SK-N-SH treated with all-trans-retinoic acid at 6 μM for 48 hours (cell line): ENCODE measurements around the gene PFDN5.
A peak's percentile ranks its signal among the peaks of the same experiment; 100 is the strongest.

ENCODE experiments used
- ATAC-seq: fragments of 200-7000 bp; cut with Tn5 transposase; 3 replicates; pipeline ENCODE4 v1.9.1; 2020; ENCODE audit warnings: mild to moderate bottlenecking, moderate library complexity
- BACH2 ChIP-seq: fragments of 250-450 bp; sonication (Bioruptor Pico); IDR thresholded peaks from 2 replicates; pipeline ENCODE4 v1.9.0; 2021; ENCODE audit warnings: mild to moderate bottlenecking, borderline replicate concordance
- CREB5 ChIP-seq: fragments of 250-450 bp; sonication (Bioruptor Pico); IDR thresholded peaks from 2 replicates; pipeline ENCODE4 v1.5.1; 2020; ENCODE audit warnings: low read depth, mild to moderate bottlenecking, moderate library complexity
- CSDC2 ChIP-seq: fragments of 250-450 bp; sonication (Bioruptor Pico); IDR thresholded peaks from 2 replicates; pipeline ENCODE4 v1.5.0; 2020; ENCODE audit warnings: mild to moderate bottlenecking, moderate library complexity
- CSRNP3 ChIP-seq: fragments of 250-450 bp; sonication (Bioruptor Pico); IDR thresholded peaks from 2 replicates; pipeline ENCODE4 v1.5.1; 2021; ENCODE audit warnings: mild to moderate bottlenecking, moderate library complexity
- OSR1 ChIP-seq: fragments of 250-450 bp; sonication (Bioruptor Pico); IDR thresholded peaks from 2 replicates; pipeline ENCODE4 v1.8.0; 2022; ENCODE audit warnings: moderate library complexity, mild to moderate bottlenecking, inconsistent platforms
- PATZ1 ChIP-seq: fragments of 250-450 bp; sonication (Bioruptor Pico); IDR thresholded peaks from 2 replicates; pipeline ENCODE4 v1.8.0; 2020; ENCODE audit warnings: mild to moderate bottlenecking, moderate library complexity, borderline replicate concordance
- POU6F1 ChIP-seq: fragments of 250-450 bp; sonication (Bioruptor Pico); IDR thresholded peaks from 2 replicates; pipeline ENCODE4 v1.8.0; 2021; ENCODE audit warnings: low read depth, mild to moderate bottlenecking, moderate library complexity, borderline replicate concordance
- TOX ChIP-seq: fragments of 250-450 bp; sonication (Bioruptor Pico); IDR thresholded peaks from 2 replicates; pipeline ENCODE4 v1.8.0; 2021; ENCODE audit warnings: mild to moderate bottlenecking, moderate library complexity, borderline replicate concordance
- TSHZ2 ChIP-seq: fragments of 250-450 bp; sonication (Bioruptor Pico); IDR thresholded peaks from 2 replicates; pipeline ENCODE4 v1.5.0; 2020; ENCODE audit warnings: mild to moderate bottlenecking, moderate library complexity
- ZFP3 ChIP-seq: fragments of 250-450 bp; sonication (Bioruptor Pico); IDR thresholded peaks from 2 replicates; pipeline ENCODE4 v1.5.0; 2020; ENCODE audit warnings: mild to moderate bottlenecking, moderate library complexity
- ZNF565 ChIP-seq: fragments of 450-650 bp; formaldehyde crosslinking; conservative IDR thresholded peaks from 2 replicates; pipeline ENCODE4 v1.5.0; 2020; ENCODE audit warnings: low read depth, mild to moderate bottlenecking, moderate library complexity
- ZNF70 ChIP-seq: fragments of 450-650 bp; formaldehyde crosslinking; IDR thresholded peaks from 2 replicates; pipeline ENCODE4 v1.5.0; 2020; ENCODE audit warnings: mild to moderate bottlenecking, moderate library complexity

The PFDN5 gene

GRCh38 chr12:53295070-53295890 is at the start of gene PFDN5:
TSS of gene PFDN5 (plus strand) at chr12:53295542. CDS start at chr12:53295568, 26 bp downstream.
- peak; percentile 90 for ATAC-seq
- TF ChIP-seq PATZ1 (CRISPR knock-in tag) (no peak), CSRNP3 (CRISPR knock-in tag) (no peak), CSDC2 (CRISPR knock-in tag) (no peak)

GRCh38 chr12:53251477-53252348 is 43.6 kb upstream of the PFDN5 start:
- TF ChIP-seq CSRNP3 (CRISPR knock-in tag) = no peak
- no peak for TF ChIP-seq BACH2
- no peak for TF ChIP-seq OSR1 (CRISPR knock-in tag)
- no peak for TF ChIP-seq CSDC2 (CRISPR knock-in tag)
- TF ChIP-seq ZNF565 = no peak
- TF ChIP-seq ZFP3 = no peak
- no peak for TF ChIP-seq TSHZ2 (CRISPR knock-in tag)
- TF ChIP-seq TOX = no peak
- no peak for TF ChIP-seq PATZ1 (CRISPR knock-in tag)
- no peak for TF ChIP-seq ZNF70
- no peak for TF ChIP-seq CREB5
- no peak for TF ChIP-seq POU6F1 (CRISPR knock-in tag)
- ATAC-seq = peak; percentile 88
